HEK293T (cell line): ENCODE data around the gene DMAP1.

ENCODE experiments used
- ARNT ChIP-seq: fragments of 450-650 bp; IDR thresholded peaks from 2 replicates; pipeline ENCODE4 v1.6.1; 2017; ENCODE audit warnings: mild to moderate bottlenecking
- BHLHE40 ChIP-seq: fragments of 450-650 bp; IDR thresholded peaks from 2 replicates; pipeline ENCODE4 v1.6.1; 2016; ENCODE audit warnings: mild to moderate bottlenecking, moderate library complexity, borderline replicate concordance
- ELF4 ChIP-seq: fragments of 450-650 bp; IDR thresholded peaks from 2 replicates; pipeline ENCODE4 v1.6.1; 2017; ENCODE audit warnings: antibody characterized with exemption
- FOXA1 ChIP-seq: fragments of 450-650 bp; IDR thresholded peaks from 2 replicates; pipeline ENCODE4 v1.6.1; 2016; ENCODE audit warnings: mild to moderate bottlenecking
- FOXK2 ChIP-seq: fragments of 450-650 bp; IDR thresholded peaks from 2 replicates; pipeline ENCODE4 v1.6.1; 2016; ENCODE audit warnings: mild to moderate bottlenecking
- FOXM1 ChIP-seq: fragments of 450-650 bp; IDR thresholded peaks from 2 replicates; pipeline ENCODE4 v1.6.1; 2017; ENCODE audit warnings: mild to moderate bottlenecking, borderline replicate concordance
- HDGF ChIP-seq: fragments of 450-650 bp; IDR thresholded peaks from 2 replicates; pipeline ENCODE4 v1.6.1; 2017; ENCODE audit warnings: antibody characterized with exemption, borderline replicate concordance
- L3MBTL2 ChIP-seq: fragments of 450-650 bp; conservative IDR thresholded peaks from 2 replicates; pipeline ENCODE4 v1.6.1; 2016; ENCODE audit warnings: mild to moderate bottlenecking
- LEF1 ChIP-seq: fragments of 450-650 bp; IDR thresholded peaks from 2 replicates; pipeline ENCODE4 v1.6.1; 2017; ENCODE audit warnings: mild to moderate bottlenecking, borderline replicate concordance
- NFRKB ChIP-seq: fragments of 450-650 bp; IDR thresholded peaks from 2 replicates; pipeline ENCODE4 v1.6.1; 2016; ENCODE audit warnings: mild to moderate bottlenecking, moderate library complexity
- PKNOX1 ChIP-seq: fragments of 450-650 bp; IDR thresholded peaks from 2 replicates; pipeline ENCODE4 v1.6.1; 2016
- SP1 ChIP-seq: fragments of 450-650 bp; IDR thresholded peaks from 2 replicates; pipeline ENCODE4 v1.6.1; 2017
- SUZ12 ChIP-seq: fragments of 450-650 bp; IDR thresholded peaks from 2 replicates; pipeline ENCODE4 v1.6.1; 2016; ENCODE audit warnings: mild to moderate bottlenecking
- TARDBP ChIP-seq: fragments of 450-650 bp; IDR thresholded peaks from 2 replicates; pipeline ENCODE4 v1.6.1; 2016

GRCh38 chr1:44254392-44254910, 41.2 kb downstream of the DMAP1 start:
- TF ChIP-seq SP1 (no peak), FOXM1 (no peak), LEF1 (no peak), FOXA1 (no peak), FOXK2 (no peak), TARDBP (no peak), PKNOX1 (no peak), NFRKB (no peak), L3MBTL2 (no peak), SUZ12 (no peak), ARNT (no peak), ELF4 (no peak), HDGF (no peak), BHLHE40 (no peak)
